Stimulated activated CD8-positive, alpha-beta memory T cell treated with anti-CD3 and anti-CD28 coated beads, Interleukin-15, amount 100 ng/mL, for 1 hour (primary cell): ENCODE results near the gene CEP104.
"Not testable (repeated sequence)": the region's sequence is repeated elsewhere in the genome, so short reads cannot be mapped to it uniquely, and the experiment has no call there.

Experiments used
- DNase-seq: peaks from one replicate; pipeline ENCODE4 v3.0.0-alpha.2; 2020; ENCODE audit warnings: low read depth

The CEP104 gene

DNA sequence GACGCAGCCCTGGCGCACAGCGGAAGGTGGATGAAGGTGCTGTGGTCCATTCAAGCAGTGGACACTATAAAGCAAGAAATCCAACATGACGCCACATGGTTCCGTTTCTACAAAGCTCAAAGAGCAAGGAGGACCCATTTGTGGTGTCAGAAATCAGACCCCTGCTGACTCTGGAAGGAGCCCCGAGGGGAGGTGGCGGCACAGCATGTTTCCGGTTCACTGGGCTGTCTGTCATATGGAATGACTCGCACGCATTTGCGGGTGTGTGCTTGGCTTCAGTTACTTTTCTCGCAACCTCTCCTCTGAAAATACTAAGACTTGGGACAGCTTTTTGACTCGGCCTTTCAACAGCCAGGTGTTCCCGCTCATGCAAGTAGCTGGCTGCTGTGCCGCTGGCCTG lies 31.7 kb downstream of the CEP104 start:
- DNase-seq, result no peak

- DNase-seq, result no peak
Measured at GRCh38 chr1:3824650-3825049, 32.4 kb downstream of the CEP104 start.

- DNase-seq, result no peak
Measured at GRCh38 chr1:3822421-3822820, 34.6 kb downstream of the CEP104 start.

- DNase-seq, result no peak
Measured at GRCh38 chr1:3821908-3822307, 35.1 kb downstream of the CEP104 start.

GRCh38 chr1:3821447-3821846 lies 35.6 kb downstream of the CEP104 start:
- no peak for DNase-seq

DNA sequence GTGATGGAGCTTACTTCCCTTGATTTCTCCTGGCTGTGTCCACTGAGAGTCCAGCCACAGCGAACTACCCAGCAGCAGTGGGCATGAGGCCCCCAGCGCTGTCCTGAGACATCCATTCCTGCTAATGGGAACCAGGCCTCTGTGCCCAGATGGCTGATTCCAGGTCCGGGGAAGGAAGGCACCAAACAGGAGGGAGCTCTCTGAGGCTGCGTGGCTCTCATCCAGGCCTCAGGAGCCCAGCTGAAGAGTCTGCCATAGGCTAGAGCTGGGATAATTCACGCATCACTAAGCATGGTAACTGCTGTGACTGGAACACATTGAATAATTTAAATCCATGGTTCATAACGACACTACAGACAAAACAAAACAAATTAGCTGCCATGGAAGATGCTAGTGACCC lies 36.0 kb downstream of the CEP104 start:
- DNase-seq, result no peak

DNA sequence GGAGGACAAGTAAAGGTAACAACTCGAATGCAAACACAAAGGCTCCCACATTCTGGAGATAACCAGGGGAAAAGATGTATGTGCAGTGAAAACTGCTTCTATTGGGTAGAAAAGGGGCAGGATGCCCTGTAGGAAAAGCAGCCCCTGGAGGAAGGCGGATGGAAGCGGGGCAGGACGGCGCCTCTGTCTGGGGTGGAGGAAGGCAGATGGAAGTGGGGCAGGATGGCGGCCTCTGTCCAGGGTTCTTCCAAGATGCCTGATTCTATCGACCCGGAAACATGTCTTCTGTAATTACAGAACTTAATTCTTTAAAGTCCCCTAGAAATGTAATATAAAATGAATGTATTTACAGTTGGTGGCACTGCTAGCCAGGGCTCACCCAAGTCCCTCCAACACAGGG lies 36.7 kb downstream of the CEP104 start:
- DNase-seq, result no peak

GRCh38 chr1:3819771-3820200 lies 37.2 kb downstream of the CEP104 start:
- no peak for DNase-seq

DNA sequence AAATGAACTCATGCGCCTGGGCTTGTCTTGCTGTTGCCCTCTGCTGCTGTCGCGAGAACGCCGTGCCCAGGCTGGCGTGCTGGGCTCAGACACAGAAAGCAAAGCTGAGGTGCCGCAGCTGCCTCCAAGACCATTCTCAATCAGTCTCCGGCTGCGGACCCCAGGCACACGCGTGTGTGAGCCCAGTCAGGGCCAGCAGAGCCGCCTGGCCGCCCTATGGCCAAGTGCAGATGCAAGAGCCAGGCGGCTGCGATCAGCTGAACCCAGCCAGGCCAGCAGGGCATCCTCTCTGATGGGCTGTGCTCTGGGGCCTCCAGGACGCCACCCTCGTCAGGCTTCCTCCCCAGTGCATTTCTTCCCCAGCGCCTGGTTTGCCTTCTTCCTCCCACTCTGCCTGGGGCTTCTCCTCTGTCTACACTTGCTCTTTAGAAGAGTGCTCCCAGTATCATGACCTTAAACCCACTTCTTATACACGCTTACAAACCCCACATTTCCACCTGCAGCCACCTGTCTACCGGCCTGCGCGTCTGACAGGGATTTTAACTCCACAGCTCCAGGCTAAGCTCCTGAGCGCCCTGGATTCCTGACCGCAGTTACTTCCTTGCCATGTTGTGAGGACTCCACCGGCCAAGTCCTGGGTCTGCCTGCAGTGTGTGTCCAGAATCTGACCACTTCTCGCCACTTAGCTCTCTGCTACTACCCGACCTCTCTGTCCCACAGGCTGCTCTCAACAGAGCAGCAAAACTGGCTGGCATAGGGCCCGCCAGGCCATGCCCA lies 39.0 kb downstream of the CEP104 start:
- no peak for DNase-seq

GRCh38 chr1:3817138-3817740 lies 39.8 kb downstream of the CEP104 start:
- no peak for DNase-seq

- no peak for DNase-seq
Measured at GRCh38 chr1:3816331-3817137, 40.5 kb downstream of the CEP104 start.

DNA sequence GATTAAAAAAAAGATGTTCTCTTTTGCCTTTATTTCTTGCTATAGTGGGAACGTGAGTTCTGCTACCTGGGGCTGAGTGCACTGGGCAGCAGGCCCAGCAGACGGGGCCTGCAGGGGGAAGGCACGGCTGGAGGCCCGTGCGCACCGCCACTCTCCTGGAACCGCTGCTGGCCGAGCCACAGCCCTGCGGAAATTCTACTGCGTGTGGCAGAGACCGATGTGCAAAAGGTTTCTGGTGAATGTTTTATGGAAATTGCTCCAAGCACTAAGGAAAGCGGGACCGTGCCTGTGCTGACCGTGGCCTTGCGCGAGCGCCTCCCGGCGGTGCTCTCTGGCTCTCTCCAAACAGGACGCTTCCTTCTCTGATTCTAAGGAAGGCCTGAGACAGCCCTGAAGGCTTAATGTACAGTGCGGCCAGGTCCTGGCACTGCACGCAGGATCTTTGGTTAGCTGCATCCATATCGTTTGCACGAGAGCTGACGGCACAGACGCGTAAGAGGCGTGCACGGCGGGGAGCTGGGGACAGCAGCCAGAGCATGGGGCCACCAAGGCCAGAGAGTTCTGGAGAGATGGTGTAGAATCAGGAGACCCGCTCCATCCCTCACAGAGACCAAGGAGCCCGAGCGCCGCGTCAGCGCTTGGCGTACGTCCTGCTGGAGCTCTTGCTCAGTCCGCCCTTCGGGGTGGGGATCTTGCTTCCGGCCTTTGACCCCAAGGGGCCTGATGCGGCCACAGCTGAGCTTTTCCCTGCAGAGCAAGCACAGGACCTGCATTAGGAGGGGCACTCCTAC lies 42.0 kb downstream of the CEP104 start:
- no peak for DNase-seq

GRCh38 chr1:3814065-3814464 lies 42.9 kb downstream of the CEP104 start:
- DNase-seq, result no peak

DNA sequence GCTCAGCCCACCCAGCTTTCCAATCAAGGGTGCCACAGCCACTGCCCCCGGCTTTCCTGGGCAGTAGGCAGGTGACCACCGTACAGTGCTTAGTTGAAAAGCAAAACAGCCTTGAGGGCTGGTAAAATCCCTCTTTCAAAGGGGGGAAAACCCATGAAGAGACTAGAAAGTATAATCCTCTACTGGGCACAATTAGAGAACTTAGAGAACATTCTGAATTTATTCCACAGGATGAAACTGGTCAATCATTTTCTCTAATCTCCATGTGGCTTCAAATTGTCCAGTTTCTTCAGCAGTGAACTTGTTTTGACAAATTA lies 45.5 kb downstream of the CEP104 start:
- no peak for DNase-seq

- not testable (repeated sequence) for DNase-seq
Measured at GRCh38 chr1:3810149-3810761, 46.8 kb downstream of the CEP104 start.

GRCh38 chr1:3809680-3810079 lies 47.3 kb downstream of the CEP104 start:
- DNase-seq, result no peak

GRCh38 chr1:3807769-3808168 lies 49.2 kb downstream of the CEP104 start:
- no peak for DNase-seq

DNA sequence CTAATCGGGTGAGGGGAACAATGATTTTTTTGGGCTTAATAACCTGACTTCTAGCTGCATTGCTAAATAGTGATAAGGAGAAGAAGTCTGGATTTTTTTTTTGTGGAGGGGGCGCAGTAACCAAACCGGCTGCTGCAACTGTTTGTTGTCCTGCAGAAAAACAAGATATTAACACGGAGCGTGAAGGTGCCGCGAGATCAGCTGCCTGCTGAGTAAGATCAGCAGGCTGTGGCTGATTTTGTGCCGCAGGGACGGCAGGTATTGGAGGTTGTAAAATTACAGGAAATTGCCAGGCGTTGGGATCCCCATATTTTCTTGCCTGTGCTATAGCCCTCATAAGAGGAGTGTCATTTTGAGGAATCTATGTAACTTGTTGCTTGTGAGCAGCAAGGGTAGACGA lies 52.0 kb downstream of the CEP104 start:
- no peak for DNase-seq

GRCh38 chr1:3804627-3804944 lies 52.4 kb downstream of the CEP104 start:
- DNase-seq, result not testable (repeated sequence)

- no peak for DNase-seq
Measured at GRCh38 chr1:3803905-3804626, 52.9 kb downstream of the CEP104 start.

DNA sequence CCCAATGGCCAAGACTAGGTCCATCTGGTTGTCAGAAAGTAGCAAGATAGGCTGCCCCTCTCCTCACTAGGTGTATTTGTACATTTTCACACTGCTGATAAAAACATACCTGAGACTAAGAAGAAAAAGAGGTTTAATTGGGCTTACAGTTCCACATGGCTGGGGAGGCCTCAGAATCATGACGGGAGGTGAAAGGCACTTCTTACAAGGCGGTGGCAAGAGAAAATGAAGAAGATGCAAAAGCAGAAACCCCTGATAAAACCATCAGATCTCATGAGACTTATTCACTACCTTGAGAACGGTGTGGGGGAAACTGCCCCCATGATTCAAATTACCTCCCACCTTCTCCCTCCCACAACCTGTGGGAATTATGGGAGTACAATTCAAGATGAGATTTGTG lies 56.2 kb downstream of the CEP104 start:
- not testable (repeated sequence) for DNase-seq
